CD4-positive, alpha-beta T cell (primary cell): ENCODE data around the gene COMMD3. TPM values are rescaled to one million over a fixed set of nuclear protein-coding genes. Genes with fewer than 3 reads are reported as not detected.

Source experiments
- ATAC-seq: fragments of 200-7000 bp; cut with Tn5 transposase; one replicate; pipeline ENCODE4 v1.10.0; 2022; ENCODE audit warnings: mild to moderate bottlenecking; ENCODE audit not compliant: poor library complexity
- CTCF ChIA-PET: fragments of 350-600 bp; sonication (Branson Sonifier 250); formaldehyde crosslinking; loops from one replicate; lab custom pipeline; 2021; ENCODE audit warnings: antibody characterized with exemption, inconsistent platforms; lab: Charles Lee
- POLR2A ChIA-PET: fragments of 350-600 bp; sonication (Branson Sonifier 250); formaldehyde crosslinking; loops from one replicate; lab custom pipeline; 2021; ENCODE audit warnings: antibody characterized with exemption, inconsistent platforms; lab: Charles Lee
- DNase-seq, 14 experiments: peaks; one replicate each; pipeline ENCODE4 v3.0.0-alpha.2; 2013 to 2020; ENCODE audit warnings: mixed read lengths in 2 of 14
- H3K27ac ChIP-seq, 2 donors: one replicate each; pipeline versions ENCODE4 v1.5.1 to v1.7.0; 2013; ENCODE audit warnings: low read length in 2 of 2, low read depth in 1 of 2, mild to moderate bottlenecking in 1 of 2
- H3K27me3 ChIP-seq, 2 experiments: 1 replicate in 1 of 2; 2 replicates in 1 of 2; pipeline versions ENCODE4 v1.6.1 to v1.7.0; 2013; ENCODE audit warnings: low read length in 2 of 2, control low read depth in 1 of 2, mild to moderate bottlenecking in 1 of 2, moderate library complexity in 1 of 2; ENCODE audit not compliant: insufficient read depth in 2 of 2, control insufficient read depth in 1 of 2
- H3K36me3 ChIP-seq: one replicate; pipeline ENCODE4 v1.6.1; 2013; ENCODE audit warnings: low read length, control low read depth; ENCODE audit not compliant: insufficient read depth
- H3K4me1 ChIP-seq: one replicate; pipeline ENCODE4 v1.6.1; 2013; ENCODE audit warnings: low read length, control low read depth; ENCODE audit not compliant: insufficient read depth
- H3K4me3 ChIP-seq: one replicate; pipeline ENCODE4 v1.5.1; 2013; ENCODE audit warnings: mild to moderate bottlenecking, low read length, moderate library complexity
- H3K9me3 ChIP-seq, 2 experiments: 1 replicate in 1 of 2; 2 replicates in 1 of 2; pipeline versions ENCODE4 v1.6.1 to v1.7.0; 2013; ENCODE audit warnings: low read length in 2 of 2, mild to moderate bottlenecking in 2 of 2, control low read depth in 1 of 2, moderate library complexity in 1 of 2; ENCODE audit not compliant: control insufficient read depth in 1 of 2, insufficient read depth in 1 of 2
- H3K27ac Mint-ChIP-seq: one replicate; pipeline ENCODE4 v1.8.0; 2020; ENCODE audit warnings: mixed read lengths
- H3K27me3 Mint-ChIP-seq: one replicate; pipeline ENCODE4 v1.8.0; 2021; ENCODE audit warnings: mixed read lengths
- H3K36me3 Mint-ChIP-seq: one replicate; pipeline ENCODE4 v1.8.0; 2021; ENCODE audit warnings: low read depth, mixed read lengths
- H3K4me1 Mint-ChIP-seq: one replicate; pipeline ENCODE4 v1.8.0; 2021; ENCODE audit warnings: low read depth, mixed read lengths
- H3K4me3 Mint-ChIP-seq: one replicate; pipeline ENCODE4 v1.8.0; 2020; ENCODE audit warnings: mild to moderate bottlenecking, mixed read lengths
- H3K9me3 Mint-ChIP-seq: one replicate; pipeline ENCODE4 v1.8.0; 2020; ENCODE audit warnings: mixed read lengths
- intact Hi-C, 2 experiments: fragments of 100-400 bp; cut with DNase I in 1 of 2; cut with micrococcal nuclease in 1 of 2; formaldehyde crosslinking; loops; one replicate each; pipeline versions ENCODE4 v1.15.1 to v1.9.0; 2023 to 2025; cut with DNase I, micrococcal nuclease
- total RNA-seq, 174 experiments: library from RNA in 2 of 174; stranded (reverse) in 2 of 174; gene quantifications; one replicate each; pipeline ENCODE4 v1.2.3 and lab custom pipeline; 2021 to 2026
- TF ChIP-seq, protein P1 (sequence below): fragments of 200-600 bp; IDR thresholded peaks from one replicate; pipeline ENCODE4 v1.8.0; 2022; ENCODE audit warnings: antibody characterized with exemption, mild to moderate bottlenecking

The COMMD3 gene
- total RNA-seq, 2 experiments from 2014 or later, result 43.2 to 51.0 TPM

DNA sequence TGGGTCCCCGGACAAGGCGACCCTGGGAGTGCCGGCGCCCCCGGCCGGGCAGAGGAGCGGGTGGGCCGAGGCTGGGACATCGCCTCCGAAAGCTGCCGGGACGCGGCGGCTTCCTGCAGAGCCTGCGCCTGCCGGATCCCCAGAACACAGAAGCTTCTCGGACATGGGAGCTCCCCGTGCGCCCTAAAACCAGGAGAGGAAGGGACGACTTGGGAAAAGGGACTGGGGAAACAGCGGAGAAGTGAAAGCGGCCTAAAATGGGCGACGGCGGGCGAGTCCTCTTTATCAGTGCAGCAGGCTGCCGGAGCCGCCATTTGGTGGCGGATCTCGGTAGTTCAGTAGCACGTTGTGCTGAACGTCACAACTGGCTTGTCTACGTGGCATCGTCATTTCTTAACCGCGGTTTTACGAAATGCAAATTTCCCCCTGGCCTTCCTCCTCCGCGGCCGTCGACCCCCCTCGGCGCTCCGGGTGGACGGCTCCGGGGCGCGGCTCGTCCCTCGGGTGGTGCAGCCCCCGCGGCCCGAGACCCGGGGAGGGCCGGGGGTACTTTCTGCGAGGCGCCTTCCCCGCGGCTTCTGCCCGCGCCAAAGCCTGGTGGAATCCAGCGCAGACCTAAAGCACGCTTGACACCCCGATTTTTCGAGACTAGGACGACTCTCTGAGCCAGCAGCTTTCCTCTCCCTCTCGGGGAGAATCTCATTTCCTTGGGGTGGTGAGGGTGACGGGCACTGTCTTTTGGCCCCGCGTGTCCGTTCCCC is 19.2 kb downstream of the COMMD3 start:
- TF ChIP-seq, protein P1, sequence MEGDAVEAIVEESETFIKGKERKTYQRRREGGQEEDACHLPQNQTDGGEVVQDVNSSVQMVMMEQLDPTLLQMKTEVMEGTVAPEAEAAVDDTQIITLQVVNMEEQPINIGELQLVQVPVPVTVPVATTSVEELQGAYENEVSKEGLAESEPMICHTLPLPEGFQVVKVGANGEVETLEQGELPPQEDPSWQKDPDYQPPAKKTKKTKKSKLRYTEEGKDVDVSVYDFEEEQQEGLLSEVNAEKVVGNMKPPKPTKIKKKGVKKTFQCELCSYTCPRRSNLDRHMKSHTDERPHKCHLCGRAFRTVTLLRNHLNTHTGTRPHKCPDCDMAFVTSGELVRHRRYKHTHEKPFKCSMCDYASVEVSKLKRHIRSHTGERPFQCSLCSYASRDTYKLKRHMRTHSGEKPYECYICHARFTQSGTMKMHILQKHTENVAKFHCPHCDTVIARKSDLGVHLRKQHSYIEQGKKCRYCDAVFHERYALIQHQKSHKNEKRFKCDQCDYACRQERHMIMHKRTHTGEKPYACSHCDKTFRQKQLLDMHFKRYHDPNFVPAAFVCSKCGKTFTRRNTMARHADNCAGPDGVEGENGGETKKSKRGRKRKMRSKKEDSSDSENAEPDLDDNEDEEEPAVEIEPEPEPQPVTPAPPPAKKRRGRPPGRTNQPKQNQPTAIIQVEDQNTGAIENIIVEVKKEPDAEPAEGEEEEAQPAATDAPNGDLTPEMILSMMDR, result no peak
- ChIA-PET POLR2A (no interaction called here), CTCF (no interaction called here)
- H3K4me3 Mint-ChIP-seq, result peak overlapping the region; percentile 93
- peaks cover 45% of the 10 kb centered on the region for H3K4me1 ChIP-seq
- H3K4me3 ChIP-seq, result peak overlapping the region; percentile 52
- H3K27ac Mint-ChIP-seq, result peak overlapping the region; percentile 96
- DNase-seq (peak in 13 of 14 experiments; percentile 46 to 93 (median 67)), ATAC-seq (peak; percentile 87)
- H3K27ac ChIP-seq, result peak overlapping the region in 1 of 2 donors; percentile 30
- H3K36me3 ChIP-seq, result no peaks in the 10 kb centered on the region
- intact Hi-C loops, result loop anchor here in 1 of 2 experiments (1.0 kb wide), 1 partner anchor 11 kb away; no protein-coding TSS in a partner anchor
- peaks cover 66% of the 10 kb centered on the region for H3K27me3 Mint-ChIP-seq
- peaks cover 7% of the 10 kb centered on the region for H3K9me3 Mint-ChIP-seq
- H3K4me1 Mint-ChIP-seq, result peaks cover 48% of the 10 kb centered on the region
- peaks cover 35 to 64% of the 10 kb centered on the region in 2 experiments for H3K27me3 ChIP-seq
- peaks cover 23% of the 10 kb centered on the region for H3K36me3 Mint-ChIP-seq
- H3K9me3 ChIP-seq, result peaks cover 20 to 33% of the 10 kb centered on the region in 2 experiments

DNA sequence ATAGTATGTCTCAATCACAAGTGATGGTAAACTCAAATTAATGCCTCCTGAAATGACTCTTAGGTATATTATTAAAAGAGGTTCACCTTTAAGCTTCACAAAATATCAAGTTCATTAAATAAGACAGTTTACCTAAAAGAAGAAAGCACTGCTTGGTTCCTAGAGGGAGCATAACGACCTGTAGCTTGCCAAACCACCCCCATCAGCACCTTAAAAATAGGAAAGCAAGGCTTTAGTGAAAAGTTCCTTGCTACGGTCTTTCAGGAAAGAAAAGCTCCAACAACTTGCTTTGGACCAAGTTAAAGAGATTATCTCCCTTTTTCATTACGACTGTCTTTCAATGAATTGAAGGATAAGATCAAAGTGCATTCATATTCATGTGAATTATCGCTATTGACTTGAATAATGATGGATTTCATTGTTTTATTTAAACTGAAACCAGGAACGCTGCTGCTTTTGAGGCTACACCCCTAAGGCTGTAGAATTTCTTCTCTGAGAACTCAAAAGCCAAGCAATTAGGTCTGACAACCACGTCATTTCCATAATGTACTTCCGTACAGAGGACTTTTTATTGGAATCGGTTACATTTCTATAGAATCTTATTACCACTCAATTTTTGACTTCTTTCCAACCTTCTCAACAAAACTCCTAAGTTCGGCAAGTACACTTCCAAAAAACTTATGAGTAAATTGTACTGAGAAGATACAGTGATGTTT is 22.2 kb downstream of the COMMD3 start:
- Histone ChIP-seq H3K27me3 (peaks cover 51 to 91% of the 10 kb centered on the region in 2 experiments), H3K4me1 (peaks cover 53% of the 10 kb centered on the region), H3K9me3 (peaks cover 30 to 38% of the 10 kb centered on the region in 2 experiments), H3K36me3 (no peaks in the 10 kb centered on the region), H3K27ac (no peak overlapping the region), H3K4me3 (no peak overlapping the region)
- Mint-ChIP-seq H3K27ac (peak overlapping the region; percentile 89), H3K27me3 (peaks cover 77% of the 10 kb centered on the region), H3K9me3 (peaks cover 7% of the 10 kb centered on the region), H3K4me3 (peak overlapping the region; percentile 58), H3K4me1 (peaks cover 39% of the 10 kb centered on the region), H3K36me3 (peaks cover 12% of the 10 kb centered on the region)
- POLR2A ChIA-PET, result interaction anchor here (0.8 to 2.2 kb wide), 4 partner anchors 12 to 318 kb away, joined by 3 to 12 read pairs (median 7); partner anchors contain the start of gene BMI1
- TF ChIP-seq, protein P1, result no peak
- CTCF ChIA-PET, result interaction anchor here (1.1 kb wide), 1 partner anchor 11 kb away, joined by 3 read pairs; no protein-coding TSS in a partner anchor
- ATAC-seq, result no peak
- DNase-seq, result no peak
- intact Hi-C loops, result no loop called here

DNA sequence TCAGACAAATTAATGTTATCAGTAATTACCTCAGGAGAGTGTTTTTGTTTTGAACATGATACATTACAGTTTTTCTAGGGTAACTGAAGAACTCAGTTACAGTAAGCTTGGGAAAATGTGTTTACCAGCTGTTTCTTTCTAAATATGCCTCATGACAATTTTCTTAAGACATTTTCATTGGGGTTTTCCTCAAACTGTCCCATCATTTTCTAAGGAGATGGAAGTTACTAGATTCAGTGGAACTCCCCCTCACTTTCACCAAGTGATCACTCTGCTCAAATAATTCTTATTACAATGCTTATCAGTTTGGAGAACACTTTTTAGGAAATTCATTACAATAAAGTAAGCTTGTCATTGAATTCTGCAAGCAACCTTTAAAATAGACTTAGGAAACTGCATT is 22.7 kb downstream of the COMMD3 start:
- Mint-ChIP-seq H3K4me3 (peak overlapping the region; percentile 58), H3K9me3 (peaks cover 7% of the 10 kb centered on the region), H3K36me3 (peaks cover 10% of the 10 kb centered on the region), H3K27me3 (peaks cover 77% of the 10 kb centered on the region), H3K27ac (peak overlapping the region; percentile 89), H3K4me1 (peaks cover 34% of the 10 kb centered on the region)
- Histone ChIP-seq H3K9me3 (peaks cover 34 to 35% of the 10 kb centered on the region in 2 experiments), H3K27me3 (peaks cover 51 to 97% of the 10 kb centered on the region in 2 experiments), H3K27ac (no peak overlapping the region), H3K4me1 (peaks cover 47% of the 10 kb centered on the region), H3K4me3 (no peak overlapping the region), H3K36me3 (no peaks in the 10 kb centered on the region)
- no peak for ATAC-seq
- TF ChIP-seq, protein P1, result no peak
- intact Hi-C loops, result no loop called here
- POLR2A ChIA-PET, result interaction anchor here (2.1 to 2.2 kb wide), 3 partner anchors 11 to 110 kb away, joined by 8 to 12 read pairs (median 8); no protein-coding TSS in a partner anchor
- CTCF ChIA-PET, result interaction anchor here (0.8 kb wide), 1 partner anchor 160 kb away, joined by 3 read pairs; no protein-coding TSS in a partner anchor
- DNase-seq, result no peak
